ENCODE results near the gene TFIP11. TPM values are rescaled to one million over a fixed set of nuclear protein-coding genes. Genes with fewer than 3 reads are reported as not detected.
A peak's percentile ranks its signal among the peaks of the same experiment; 100 is the strongest.

The TFIP11 gene
- total and polyA plus RNA-seq, 9 of the 15 experiments (the other 6 are each of a cell fraction or from before 2014, with no cell fraction given) = 11.5 to 38.1 (median 25.2) TPM

DNA sequence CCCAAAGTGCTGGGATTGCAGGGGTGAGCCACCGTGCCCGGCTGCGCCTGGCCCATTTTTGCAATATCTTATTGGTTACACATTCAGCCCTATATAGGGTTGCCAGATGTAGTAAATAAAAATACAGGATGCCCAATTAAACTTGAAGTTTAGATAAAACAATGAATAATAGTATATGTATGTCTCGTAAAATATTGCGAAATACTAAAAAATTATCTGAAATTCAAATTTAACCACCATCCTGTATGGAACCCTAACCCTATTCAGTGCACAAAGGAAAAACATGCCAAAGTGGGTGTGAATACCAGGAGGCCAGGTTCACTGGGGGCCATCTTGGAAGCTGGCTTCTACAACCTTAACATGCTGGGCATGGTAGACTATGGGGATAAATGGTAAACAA, 5.2 kb upstream of the TFIP11 start:
- BruUV-seq (replicated peaks) = no TSS peak
- ChIA-PET POLR2A (interaction anchor here (0.6 kb wide), 1 partner anchor 667 kb away, joined by 3 read pairs; no protein-coding TSS in a partner anchor), CTCF (ENCODE audit: low intra/inter-chr PET ratio) (no interaction called here)
- no peak overlapping the region for H3K9ac ChIP-seq (ENCODE audit: insufficient read depth in 1 of 2, low read depth in 2 of 2, low read length in 2 of 2)
- no peak for ATAC-seq
- intact Hi-C loops (cut with micrococcal nuclease) (no loop called here), in situ Hi-C loops (cut with MboI) (no loop called here)
- H3K27ac ChIP-seq (ENCODE audit: extremely low read depth, low read depth, low read length) = no peak overlapping the region
- 100% methylated on average over 5 of the region's 5 CpGs for WGBS (ENCODE audit: insufficient coverage, low coverage, missing lambda C conversion rate)
- TF ChIP-seq, protein P1, sequence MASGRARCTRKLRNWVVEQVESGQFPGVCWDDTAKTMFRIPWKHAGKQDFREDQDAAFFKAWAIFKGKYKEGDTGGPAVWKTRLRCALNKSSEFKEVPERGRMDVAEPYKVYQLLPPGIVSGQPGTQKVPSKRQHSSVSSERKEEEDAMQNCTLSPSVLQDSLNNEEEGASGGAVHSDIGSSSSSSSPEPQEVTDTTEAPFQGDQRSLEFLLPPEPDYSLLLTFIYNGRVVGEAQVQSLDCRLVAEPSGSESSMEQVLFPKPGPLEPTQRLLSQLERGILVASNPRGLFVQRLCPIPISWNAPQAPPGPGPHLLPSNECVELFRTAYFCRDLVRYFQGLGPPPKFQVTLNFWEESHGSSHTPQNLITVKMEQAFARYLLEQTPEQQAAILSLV (tag; IDR thresholded peaks at IDR 0.05) = 0 out of 2 replicates have a peak, but pooled peaks have one; percentile 31
- TF ChIP-seq ZNF696 (CRISPR knock-in tag; conservative IDR thresholded peaks at IDR 0.05) (no peak), ZFX (CRISPR knock-in tag; IDR thresholded peaks at IDR 0.05) (no peak), CEBPB (tag; IDR thresholded peaks at IDR 0.05) (peak; percentile 95), ARID2 (IDR thresholded peaks at IDR 0.05) (no peak), MCM3 (IDR thresholded peaks at IDR 0.05) (no peak), ARHGAP35 (IDR thresholded peaks at IDR 0.05; ENCODE audit: partially characterized antibody) (no peak), CEBPG (CRISPR knock-in tag; IDR thresholded peaks at IDR 0.05) (peak; percentile 29; the same call in 1 of the 2 replicates), CEBPG (tag; conservative IDR thresholded peaks at IDR 0.05 in 1 of 2, IDR thresholded peaks at IDR 0.05 in 1 of 2) (peak; percentile 71 to 95)
- H3K4me3 ChIP-seq = no peak overlapping the region
- H3K79me2 ChIP-seq (ENCODE audit: control insufficient read depth, insufficient read depth, low read length) = peaks cover 13% of the 10 kb centered on the region; the same call in 2 of the 3 replicates
- peaks cover 0 to 5% of the 10 kb centered on the region in 2 experiments; a peak in 3 of 5 replicates for H3K4me1 ChIP-seq (replicated peaks in 1 of 2; ENCODE audit: control insufficient read depth in 2 of 2, insufficient read depth in 2 of 2, low read length in 2 of 2)
- no peak overlapping the region for H2AFZ ChIP-seq (ENCODE audit: low read depth, low read length)
- H3K27me3 ChIP-seq (ENCODE audit: control insufficient read depth in 2 of 2, insufficient read depth in 2 of 2, low read length in 2 of 2) = no peaks in the 10 kb centered on the region
- H3K36me3 ChIP-seq (ENCODE audit: control insufficient read depth, insufficient read depth, low read length) = peaks cover 5% of the 10 kb centered on the region; the same call in 1 of the 3 replicates
- DNase-seq (ENCODE audit: extremely low read depth in 1 of 4, low spot score in 3 of 4) = no peak
- H3K9me1 ChIP-seq (ENCODE audit: control insufficient read depth, insufficient read depth, low read length) = no peaks in the 10 kb centered on the region
- no peak for FAIRE-seq
- H4K20me1 ChIP-seq (replicated peaks; ENCODE audit: control insufficient read depth, insufficient read depth, low read length) = no peaks in the 10 kb centered on the region
- H3K4me2 ChIP-seq (ENCODE audit: insufficient read depth, low read length) = no peak overlapping the region
- no peaks in the 10 kb centered on the region for H3K9me3 ChIP-seq (replicated peaks; ENCODE audit: control insufficient read depth, insufficient read depth, low read depth, low read length)
